ENCODE results near the gene VIPR2.

GRCh38 chr7:159103382-159104187 is 41.1 kb downstream of the VIPR2 start:
- TF ChIP-seq CTCF (IDR thresholded peaks at IDR 0.05; ENCODE audit: poor library complexity, severe bottlenecking) (no peak), EZH2 (IDR thresholded peaks at IDR 0.05; ENCODE audit: borderline replicate concordance, insufficient read depth, low read length, poor library complexity, severe bottlenecking) (no peak)

All from neural cell (in vitro differentiated cells).